B cell (primary cell): ENCODE results near the gene CLCNKA.

Source experiments
- EZH2 ChIP-seq: IDR thresholded peaks from 2 replicates; pipeline ENCODE4 v1.6.1; 2012; ENCODE audit warnings: borderline replicate concordance, low read depth, mild to moderate bottlenecking, moderate library complexity, low read length; ENCODE audit not compliant: insufficient read depth, poor library complexity, severe bottlenecking
- TF ChIP-seq, protein P1 (sequence below): fragments of 200-600 bp; IDR thresholded peaks from one replicate; pipeline ENCODE4 v1.8.0; 2022; ENCODE audit warnings: antibody characterized with exemption, mild to moderate bottlenecking

DNA sequence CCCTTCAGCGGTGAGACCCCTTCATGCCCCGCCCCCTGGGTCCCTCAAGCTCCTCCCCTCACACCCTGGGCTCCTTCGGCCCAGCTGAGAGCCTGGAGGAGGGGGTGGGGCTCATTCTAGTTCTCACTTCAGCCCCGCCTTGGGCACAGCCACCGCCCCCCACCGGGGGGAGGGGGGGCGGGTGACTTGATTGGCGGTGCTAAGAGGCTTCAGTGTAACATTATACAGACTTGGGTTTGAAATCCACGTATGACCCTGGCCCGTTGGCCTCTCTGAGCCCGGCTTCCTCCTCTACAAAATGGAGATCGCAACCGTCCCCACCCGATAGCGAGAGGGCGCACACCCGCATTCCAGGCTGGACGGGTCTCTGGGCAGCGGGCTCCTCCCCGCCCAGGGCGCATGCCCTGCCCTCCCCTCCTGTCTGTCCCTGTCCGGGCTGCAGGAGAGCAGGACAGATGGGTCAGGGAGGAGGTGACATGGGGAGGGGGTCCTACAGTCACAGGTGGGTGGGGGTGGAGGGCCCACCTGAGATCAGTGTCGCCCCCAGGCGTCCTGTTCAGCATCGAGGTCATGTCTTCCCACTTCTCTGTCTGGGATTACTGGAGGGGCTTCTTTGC is 26.8 kb downstream of the CLCNKA start:
- TF ChIP-seq, protein P1, sequence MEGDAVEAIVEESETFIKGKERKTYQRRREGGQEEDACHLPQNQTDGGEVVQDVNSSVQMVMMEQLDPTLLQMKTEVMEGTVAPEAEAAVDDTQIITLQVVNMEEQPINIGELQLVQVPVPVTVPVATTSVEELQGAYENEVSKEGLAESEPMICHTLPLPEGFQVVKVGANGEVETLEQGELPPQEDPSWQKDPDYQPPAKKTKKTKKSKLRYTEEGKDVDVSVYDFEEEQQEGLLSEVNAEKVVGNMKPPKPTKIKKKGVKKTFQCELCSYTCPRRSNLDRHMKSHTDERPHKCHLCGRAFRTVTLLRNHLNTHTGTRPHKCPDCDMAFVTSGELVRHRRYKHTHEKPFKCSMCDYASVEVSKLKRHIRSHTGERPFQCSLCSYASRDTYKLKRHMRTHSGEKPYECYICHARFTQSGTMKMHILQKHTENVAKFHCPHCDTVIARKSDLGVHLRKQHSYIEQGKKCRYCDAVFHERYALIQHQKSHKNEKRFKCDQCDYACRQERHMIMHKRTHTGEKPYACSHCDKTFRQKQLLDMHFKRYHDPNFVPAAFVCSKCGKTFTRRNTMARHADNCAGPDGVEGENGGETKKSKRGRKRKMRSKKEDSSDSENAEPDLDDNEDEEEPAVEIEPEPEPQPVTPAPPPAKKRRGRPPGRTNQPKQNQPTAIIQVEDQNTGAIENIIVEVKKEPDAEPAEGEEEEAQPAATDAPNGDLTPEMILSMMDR: no peak
- TF ChIP-seq EZH2: no peak
